HG03045 (cell line): ENCODE measurements around the gene KREMEN2.
"Not testable (repeated sequence)": the region's sequence is repeated elsewhere in the genome, so short reads cannot be mapped to it uniquely, and the experiment has no call there.

ENCODE experiments used
- ATAC-seq: cut with Tn5 transposase; IDR thresholded peaks from one replicate; pipeline ENCODE4 v1.9.1; 2021; ENCODE audit warnings: mild to moderate bottlenecking, moderate library complexity; ENCODE audit not compliant: unreplicated experiment

The KREMEN2 gene

DNA sequence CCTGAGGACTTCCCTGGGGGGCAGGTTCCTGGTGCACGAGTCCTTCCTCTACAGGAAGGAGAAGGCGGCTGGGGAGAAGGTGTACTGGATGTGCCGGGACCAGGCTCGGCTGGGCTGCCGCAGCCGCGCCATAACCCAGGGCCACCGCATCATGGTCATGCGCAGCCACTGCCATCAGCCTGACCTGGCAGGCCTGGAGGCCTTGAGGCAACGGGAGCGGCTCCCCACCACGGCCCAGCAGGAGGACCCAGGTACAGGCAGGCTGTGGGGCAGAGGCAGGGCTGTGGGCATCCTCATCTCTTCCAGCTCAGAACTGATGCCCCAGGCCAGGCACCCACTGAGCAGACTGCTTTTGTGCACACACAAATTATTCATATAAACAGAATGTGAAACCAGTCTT lies 25.9 kb upstream of the KREMEN2 start:
- no peak for ATAC-seq

DNA sequence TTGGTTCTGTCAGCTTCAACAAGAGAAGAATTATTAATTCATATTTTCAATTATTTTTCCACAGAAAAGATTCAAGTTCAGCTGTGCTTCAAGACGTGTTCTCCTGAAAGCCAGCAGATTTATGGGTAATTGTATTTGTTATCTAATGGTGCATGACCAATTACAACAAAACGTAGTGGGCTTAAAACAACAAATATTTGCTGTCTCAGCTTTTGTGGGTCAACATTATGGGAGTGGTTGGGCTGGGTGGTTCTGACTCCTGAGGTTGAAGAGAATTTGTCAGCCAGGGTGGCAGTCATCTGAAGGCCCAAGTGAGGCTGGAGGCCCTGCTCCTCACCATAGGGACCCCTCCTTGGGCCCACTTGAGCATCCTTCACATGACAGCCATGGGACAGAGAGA lies 24.1 kb upstream of the KREMEN2 start:
- no peak for ATAC-seq

DNA sequence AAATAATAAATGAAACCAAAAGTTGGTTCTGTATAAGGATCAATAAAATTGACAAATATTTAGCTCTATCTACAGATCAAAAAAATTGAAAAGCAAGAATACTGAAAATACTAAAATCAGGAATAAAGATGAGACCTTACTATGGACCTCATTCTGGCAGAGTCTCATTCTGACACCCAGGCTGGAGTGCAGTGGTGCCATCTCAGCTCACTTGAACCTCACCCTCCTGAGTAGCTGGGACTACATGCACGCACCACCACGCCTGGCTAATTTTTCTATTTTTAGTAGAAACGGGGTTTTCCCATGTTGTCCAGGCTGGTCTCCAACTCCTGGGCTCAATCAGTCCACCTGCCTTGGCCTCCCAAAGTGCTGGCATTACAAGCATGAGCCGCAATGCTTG lies 22.0 kb upstream of the KREMEN2 start:
- ATAC-seq: no peak

DNA sequence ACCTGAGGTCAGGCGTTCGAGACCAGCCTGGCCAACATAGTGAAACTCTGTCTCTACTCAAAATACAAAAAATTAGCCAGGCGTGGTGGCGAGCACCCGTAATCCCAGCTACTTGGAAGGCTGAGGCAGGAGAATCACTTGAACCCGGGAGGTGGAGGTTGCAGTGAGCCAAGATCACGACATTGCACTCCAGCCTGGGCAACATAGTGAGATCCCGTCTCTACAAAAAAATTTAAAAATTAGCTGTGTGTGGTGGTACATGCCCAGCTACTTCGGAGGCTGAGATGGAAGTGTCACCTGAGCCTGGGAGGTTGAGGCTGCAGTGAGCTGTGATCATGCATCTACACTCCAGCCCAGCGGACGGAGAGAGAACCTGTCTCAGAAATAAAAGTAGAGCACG lies 20.4 kb upstream of the KREMEN2 start:
- not testable (repeated sequence) for ATAC-seq

DNA sequence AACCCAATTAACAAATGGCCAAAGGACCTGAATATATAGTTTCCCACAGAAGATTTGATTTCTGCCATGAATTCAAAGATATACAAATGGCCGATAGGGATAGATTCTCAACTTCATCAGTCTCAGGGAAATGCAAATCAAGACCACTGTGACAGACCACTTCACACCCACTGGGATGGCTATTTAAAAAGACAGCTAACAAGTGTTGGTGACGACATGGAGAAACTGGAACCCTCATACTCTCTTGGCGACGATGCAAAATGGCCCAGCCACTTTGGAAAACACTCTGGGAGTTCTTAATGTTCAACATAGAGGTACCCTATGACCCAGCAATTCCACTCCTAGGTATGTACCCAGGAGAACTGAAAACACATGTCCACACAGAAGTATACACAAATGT lies 17.4 kb upstream of the KREMEN2 start:
- no peak for ATAC-seq

DNA sequence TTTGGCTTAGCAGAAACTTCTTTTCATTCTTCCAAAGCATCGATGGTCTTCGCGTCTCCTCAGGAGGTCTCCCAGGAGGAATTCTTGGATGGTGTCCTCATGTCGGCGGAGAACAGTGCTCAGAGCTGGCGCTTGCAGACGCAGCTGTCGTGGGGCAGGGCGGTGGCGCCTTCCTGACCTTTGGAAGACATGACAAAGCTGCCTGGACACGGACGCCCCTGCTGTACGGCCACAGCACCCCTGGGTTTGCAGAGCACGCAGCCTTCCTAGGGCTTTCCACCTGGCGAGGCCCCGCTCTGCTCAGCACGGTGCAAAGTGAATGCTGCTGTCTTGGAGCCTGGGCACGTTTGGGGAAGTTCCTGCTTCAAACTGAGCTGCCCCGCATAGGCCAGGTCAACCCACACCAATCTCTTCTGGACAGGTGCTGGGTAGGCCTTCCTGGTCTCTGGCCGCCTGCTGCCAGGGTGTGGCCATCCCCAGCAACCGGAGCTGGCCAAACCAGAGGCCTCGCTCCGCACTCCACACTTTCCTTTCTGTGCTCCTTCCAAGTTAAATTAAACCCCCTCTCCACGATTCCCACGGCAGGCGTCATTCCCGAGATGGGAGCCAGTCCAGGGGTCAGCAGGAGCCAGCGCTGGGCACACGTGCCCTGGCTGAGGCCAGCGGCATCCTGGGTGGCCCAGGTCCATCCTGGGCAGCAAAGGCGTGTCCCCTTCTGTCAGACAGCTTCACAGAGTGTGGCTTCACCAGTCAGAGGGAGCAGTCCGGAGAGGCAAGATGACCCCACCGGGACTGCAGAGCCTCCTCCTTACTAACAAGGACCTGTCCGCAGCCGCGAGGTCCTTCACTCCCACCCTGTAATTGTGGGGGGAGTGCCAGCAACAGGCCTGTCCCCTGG lies 15.0 kb upstream of the KREMEN2 start:
- ATAC-seq: no peak

DNA sequence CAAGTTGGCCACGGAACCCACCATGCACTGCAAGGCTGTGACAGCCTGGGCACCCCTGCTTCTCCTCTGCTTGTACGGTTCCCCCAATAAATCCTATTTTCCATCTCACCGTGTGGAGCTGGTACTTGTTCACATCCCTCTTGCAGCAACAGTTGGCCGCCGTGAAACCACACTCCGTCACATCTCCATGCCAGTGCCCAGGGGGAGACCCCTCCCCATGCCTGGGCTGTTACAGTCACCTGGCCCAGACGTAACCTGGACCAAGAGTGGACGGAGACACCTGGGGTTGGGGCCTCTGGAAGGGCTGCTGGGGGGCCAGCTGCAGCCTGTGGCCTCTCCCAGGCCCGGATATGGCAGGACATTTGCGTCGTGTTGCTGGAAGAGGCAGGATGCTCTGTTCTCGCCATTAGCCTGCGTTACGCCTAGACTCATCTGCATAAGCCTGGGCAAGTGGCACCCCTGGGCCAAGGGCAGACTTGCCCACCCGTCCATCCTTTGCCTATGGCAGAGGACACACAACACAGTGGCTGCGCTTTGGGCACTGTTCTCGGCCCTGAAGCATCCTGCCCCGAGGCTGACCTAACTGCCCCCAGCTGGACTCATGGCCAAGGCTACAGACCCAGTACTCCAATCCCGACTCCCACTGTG lies 14.2 kb upstream of the KREMEN2 start:
- no peak for ATAC-seq

DNA sequence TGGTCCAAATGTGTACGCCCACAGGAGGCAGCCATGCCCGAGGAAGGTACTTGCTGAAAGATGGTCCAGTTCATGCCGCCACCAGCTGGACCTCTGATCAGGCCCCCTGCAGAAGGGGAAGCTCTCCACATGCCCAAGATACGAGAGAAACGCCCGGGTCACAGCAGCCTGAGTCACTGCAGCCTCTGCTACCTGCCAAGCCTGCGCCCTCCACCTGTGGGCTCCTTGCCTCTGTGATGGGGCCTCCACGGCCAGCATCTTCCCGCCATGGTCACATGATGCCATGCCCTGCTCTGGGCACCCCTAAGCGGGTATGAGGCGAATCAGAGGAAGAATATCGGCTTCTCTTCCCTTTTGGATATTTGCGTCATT lies 13.7 kb upstream of the KREMEN2 start:
- no peak for ATAC-seq

DNA sequence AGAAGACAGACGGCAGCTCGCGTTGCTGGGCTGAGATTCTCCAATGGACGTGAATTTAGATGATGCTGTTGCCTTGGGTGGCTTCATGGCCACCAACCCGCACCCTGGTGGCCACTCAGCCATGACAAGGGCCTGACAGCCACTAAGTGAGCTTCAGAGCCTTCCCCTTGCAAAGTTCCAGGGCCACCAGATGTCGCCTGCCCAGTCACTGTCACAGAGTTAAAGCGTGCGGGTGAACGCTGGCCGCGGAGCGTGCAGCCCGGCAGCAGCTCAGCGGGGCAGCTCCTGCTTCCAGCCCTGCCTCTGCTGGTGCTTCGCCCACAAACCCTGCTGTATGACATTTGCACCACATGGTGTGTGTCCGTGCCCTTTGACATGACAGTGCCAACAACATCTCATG lies 13.3 kb upstream of the KREMEN2 start:
- ATAC-seq: no peak

DNA sequence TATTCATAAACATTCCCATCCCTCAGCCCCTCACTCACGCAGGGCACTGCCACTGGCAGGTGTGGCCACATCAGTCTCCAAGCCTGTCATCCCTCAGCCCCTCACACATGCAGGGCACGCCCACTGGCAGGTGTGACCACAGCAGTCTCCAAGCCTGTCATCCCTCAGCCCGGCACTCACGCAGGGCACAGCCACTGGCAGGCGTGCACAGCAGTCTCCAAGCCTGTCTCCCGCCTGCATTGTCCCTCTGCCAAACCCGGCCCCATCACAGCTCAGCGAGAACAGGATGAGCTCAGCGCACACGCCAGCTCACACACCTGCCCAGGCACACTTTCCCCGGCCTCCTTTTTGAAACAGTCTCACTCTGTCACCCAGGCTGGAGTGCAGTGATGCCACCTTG lies 11.4 kb upstream of the KREMEN2 start:
- ATAC-seq: no peak

DNA sequence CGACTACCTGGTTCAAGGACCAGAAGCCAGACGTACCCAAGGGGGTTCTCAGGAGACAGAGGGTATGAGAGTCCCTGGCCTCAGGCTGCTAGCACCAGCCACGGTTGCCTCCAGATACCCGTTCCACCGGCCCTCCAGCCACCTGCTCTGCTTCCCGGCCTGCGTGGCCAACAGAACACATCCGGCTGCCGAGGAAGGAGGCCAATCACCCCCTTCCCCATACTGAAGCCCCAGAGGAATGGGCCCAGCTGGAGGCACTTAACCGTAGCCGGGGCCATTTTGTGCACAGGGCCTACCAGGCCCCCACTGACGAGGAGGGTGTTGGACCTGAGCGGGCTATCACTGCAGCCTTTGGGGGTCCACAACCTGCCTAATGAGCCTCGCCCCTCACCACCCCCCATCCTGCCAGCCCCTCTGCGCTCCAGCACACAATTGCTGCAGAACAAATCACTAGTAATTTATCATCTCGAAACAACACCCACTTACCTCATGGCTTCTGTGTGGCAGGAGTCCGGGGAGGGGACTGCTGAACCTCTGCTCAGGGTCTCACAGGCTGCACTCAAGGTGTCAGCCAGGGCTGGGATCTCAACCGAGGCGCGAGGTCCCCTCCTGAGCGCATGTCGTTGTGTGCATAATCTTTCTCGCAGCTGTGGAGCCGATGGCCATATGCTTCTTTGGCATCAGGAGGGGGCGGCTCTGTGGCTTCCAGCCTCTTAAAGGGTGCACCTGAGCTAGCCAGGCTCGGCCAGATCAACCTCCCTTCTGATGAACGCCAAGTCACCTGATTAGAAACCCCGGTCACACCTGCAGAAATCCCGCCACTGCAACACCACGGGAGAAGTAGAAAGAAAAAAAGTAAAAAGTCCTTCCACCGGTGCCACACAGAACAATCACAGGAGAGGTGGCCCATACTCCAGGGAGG lies 10.1 kb upstream of the KREMEN2 start:
- no peak for ATAC-seq

DNA sequence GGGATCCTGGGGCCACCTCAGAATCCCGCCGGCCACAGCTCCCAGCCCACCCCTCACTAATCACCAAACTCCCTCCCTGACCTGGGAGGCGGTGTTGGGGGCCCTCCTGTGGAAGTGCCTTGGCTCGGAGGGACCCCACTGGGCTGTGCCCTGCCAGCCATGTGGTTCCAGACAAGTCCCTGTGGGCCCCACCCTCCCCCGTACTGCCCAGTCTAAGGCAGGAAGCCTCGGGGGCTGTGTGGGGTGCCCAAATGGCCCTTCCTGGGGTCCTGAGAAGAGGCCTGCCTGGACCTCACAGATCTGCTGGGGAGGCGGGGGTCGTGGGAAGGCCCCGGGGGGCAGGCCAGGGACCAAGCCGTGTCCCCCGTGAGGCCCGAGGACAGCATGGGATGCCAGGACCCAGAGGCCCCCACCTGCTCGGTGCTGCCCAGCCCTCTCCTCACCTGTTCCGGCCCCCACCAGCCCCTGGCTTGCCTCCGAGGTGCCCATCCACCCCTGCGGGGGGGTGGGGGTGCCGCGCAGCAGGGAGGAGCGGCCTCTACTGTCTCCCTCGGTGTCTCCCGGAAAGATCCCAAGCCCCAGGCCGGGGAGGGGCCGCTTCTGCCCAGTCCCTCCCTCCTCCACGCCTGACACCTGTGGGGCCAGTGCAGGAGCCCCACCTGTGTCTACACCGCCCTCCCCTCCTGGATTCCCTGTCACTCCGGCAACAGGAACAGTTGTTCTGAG lies 9.3 kb upstream of the KREMEN2 start:
- no peak for ATAC-seq

DNA sequence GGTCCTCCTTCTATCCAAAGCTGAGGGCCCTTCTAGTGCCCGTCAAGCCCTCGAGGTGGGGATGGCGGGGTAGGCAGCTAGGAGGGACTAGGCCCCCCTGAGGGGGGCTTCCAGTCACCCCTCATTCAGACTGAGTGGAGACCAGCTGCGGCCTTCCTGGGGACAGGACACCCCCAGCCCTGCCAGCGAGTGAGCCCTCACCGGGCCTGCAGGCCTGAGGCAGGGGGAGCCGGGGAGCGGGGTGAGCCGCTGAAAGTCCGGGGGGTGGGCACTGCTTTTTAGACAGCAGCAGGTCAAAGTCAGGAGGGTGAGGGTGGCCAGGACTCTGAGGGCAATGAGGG lies 8.7 kb upstream of the KREMEN2 start:
- no peak for ATAC-seq

DNA sequence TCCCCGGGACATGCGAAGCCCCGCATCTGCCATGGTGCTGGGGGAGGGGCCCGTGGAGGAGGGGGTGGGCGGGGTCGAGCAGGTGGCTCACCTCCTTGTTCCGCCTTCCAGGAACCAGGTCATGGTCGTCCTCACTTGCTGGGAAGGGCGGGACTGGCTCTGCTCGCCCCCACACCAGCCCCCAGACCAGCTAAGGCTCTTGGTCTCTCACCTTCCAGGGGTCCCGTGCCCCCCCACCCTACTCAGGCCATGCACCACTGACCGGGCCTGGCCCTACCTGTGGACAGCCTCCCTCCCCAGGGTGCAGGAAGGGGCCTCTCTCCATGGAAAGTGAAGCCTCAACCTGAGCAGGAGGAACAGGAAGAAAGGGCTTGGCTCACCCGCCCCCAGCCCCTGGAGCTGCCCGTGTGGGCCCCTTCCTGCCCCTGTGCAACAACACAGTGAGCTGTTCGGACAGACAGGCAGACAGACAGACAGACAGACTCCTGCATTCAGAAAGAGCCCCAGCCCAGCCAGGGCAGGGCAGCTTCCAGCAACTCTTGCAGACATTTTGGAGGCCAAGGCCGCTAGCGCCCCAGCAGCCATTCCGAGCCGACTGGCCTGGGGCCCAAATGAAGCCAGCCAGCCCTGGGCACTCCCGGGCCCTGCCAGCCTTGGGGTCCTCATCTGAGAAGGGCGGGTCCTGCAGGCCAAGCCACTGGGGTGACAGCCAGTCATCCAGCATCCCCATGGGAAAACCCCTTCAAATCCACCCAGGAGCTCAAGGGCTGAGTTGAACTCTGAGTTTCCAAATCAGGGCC lies 8.1 kb upstream of the KREMEN2 start:
- ATAC-seq: no peak

DNA sequence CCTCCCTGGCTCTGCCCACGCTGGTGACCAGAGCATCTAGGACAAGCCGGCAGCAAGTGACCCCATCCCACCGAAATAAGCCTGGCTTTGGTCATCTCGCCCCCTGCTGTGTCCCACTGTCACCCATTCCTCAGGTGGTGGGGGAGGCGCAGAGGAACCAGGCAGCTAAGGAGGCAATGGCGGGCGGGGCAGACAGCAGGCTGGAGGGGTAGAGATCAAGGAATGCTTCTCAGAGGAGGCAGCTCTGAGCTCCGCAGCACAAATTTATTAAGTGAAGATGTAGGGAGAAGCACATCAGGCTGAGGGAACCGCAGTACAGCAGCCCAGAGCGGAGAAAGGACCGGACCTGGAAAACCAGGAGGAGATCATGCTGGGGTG lies 7.5 kb upstream of the KREMEN2 start:
- no peak for ATAC-seq

DNA sequence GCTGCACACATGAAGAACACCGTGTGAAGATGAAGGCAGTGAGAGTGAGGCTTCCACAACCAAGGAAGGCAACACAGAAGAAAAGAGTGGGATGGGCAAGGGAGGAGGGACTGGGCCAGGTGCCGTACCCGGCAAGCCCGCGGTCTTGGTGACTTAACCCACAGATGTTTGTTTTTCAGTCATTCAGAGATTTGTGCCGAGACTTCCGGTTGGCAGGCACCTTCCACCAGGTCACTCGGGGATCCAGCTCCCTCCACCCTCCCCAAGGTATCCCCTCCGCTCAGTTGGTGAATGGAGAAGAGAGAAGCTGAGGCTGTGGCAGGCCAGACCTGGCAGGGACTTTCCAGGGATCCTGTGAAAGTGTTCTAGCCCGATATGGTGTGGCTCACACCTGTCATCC lies 4.9 kb upstream of the KREMEN2 start:
- no peak for ATAC-seq

DNA sequence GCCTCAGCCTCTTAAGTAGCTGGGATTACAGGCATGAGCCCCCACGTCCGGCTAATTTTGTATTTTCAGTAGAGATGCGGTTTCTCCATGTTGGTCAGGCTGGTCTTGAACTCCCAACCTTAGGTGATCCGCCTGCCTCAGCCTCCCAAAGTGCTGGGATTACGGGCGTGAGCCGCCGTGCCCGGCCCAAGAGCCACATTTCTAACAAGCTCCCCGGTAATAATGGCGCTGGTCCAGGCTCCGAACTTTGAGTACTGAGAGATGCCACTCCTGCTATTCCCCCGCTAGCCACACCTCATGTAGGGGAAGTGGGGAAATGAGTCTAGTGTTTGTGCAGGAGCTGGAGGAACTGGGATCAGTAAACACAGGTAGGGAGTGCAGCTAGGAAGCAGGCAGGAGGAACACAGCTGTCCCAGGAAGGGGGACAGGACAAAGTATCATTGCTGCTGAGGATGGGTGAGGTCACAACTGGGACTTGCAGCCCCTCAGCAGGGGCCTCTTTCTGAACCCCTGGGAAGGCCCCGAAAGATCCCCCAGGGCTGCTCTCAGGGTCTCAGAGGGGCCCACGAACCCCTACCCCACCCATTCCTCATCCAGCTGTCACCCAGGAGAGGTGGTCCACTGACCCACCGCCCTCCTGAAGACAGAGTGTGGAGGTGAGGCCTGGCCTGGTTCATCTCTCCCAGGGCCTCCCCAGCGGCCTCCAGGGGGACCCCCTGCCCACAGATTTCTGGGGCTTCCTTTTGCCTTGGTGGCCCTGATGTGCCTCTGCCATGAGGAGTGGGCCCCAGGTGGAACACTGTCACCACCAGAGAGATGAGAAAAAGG lies 3.7 kb upstream of the KREMEN2 start:
- no peak for ATAC-seq

DNA sequence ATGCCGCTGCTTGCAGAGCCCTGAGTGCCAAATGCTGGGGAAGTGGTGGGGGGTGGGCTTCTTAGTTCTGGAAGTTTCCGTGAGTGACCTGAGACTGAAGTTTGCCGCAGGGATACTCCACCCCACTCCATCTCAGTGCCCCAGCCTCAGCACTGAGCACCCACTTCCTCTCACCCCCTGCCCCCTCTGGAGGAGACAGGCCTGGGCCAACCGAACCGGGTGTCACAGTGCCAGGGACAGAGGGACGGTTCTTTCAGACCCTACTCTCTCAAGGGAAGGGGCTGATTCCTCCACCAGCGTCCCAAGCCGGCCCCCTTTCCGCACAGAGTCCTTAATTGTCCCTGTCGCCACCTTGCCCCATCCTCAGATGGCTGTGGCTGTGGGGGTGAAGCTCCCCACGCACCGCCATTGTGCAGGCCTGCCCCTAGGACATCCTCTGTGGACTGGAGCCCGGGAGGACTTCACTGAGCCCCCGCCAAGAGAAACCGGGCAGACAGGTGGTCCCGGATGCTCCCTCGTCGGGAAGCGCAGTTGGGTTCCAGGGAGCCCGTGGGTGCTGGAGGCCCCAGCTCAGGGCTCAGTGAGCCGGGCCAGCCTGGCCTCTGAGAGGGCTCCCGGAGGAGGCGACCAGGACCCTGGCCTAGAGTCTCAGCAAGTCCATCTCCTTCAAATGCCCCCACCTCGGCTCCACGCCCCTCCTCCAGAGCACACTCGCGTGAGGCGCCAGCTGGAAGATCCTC lies 1.6 kb upstream of the KREMEN2 start:
- ATAC-seq: no peak
